Activated T-helper 1 cell treated with Interleukin-2 at 50 U/mL for 16 hours (primary cell): ENCODE data around the gene ETF1.
"Not testable (repeated sequence)": the region's sequence is repeated elsewhere in the genome, so short reads cannot be mapped to it uniquely, and the experiment has no call there.

Source experiments
- DNase-seq: peaks from one replicate; pipeline ENCODE4 v3.0.0-alpha.2; 2020; ENCODE audit warnings: low read depth

Gene ETF1

GRCh38 chr5:138490648-138491283, 52.3 kb downstream of the ETF1 start:
- DNase-seq = no peak

DNA sequence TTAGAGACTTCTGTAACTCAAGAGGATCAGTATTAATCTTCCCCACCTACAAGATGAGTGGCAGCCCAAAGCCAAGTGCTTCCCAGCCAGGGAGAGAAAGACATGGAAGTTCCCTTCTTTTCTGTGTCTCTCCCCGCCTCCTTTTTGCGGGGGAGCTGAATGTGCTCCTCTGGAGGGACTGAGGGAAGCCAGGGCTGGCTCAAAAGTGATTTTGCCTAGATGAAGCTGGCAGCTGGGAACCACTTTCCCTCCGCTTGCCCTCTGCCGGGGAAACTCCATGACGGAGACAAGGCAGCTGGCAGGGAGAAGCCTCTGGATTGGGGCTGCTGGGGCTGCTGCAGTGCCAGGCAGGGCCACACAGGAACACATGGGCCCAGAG, 53.4 kb downstream of the ETF1 start:
- DNase-seq = no peak

GRCh38 chr5:138488481-138488945, 54.5 kb downstream of the ETF1 start:
- no peak for DNase-seq

GRCh38 chr5:138482638-138483037, 60.4 kb downstream of the ETF1 start:
- no peak for DNase-seq

GRCh38 chr5:138476918-138477317, 66.1 kb downstream of the ETF1 start:
- no peak for DNase-seq

DNA sequence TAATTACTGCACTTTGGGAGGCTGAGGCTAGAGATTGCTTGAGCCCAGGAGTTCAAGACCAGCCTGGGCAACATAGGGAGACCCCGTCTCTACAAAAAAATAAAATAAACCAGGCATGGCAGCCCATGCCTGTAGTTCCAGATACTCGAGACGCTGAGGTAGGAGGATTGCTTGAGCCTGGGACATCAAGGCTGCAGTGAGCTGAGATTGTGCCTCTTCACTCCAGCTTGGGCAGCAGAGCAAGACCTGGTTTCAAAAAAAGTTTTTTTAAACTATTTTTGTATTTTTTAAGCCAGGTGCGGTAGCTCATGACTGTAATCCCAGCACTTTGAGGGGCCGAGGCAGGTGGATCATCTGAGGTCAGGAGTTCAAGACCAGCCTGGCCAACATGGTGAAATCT, 69.9 kb downstream of the ETF1 start:
- DNase-seq = not testable (repeated sequence)

DNA sequence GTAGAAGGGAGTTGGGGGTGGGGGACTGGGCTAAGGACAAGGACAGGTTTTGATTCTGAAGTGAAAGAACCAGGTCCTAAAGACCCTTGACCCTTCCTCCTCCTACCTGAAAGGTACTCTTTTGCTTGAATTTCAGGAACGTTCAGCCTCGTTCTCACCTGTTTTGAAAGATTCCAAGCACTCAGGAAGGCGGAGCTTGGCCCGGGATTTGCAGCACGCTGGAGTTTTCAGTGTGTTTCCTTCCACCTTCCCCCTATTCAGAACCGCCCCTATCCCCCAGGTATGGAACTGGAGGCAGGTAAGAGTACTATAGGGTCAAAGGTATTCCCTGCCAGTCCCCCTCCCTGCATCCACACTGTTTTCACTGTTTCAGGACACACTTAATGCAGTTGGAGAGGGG, 70.7 kb downstream of the ETF1 start:
- DNase-seq = no peak

DNA sequence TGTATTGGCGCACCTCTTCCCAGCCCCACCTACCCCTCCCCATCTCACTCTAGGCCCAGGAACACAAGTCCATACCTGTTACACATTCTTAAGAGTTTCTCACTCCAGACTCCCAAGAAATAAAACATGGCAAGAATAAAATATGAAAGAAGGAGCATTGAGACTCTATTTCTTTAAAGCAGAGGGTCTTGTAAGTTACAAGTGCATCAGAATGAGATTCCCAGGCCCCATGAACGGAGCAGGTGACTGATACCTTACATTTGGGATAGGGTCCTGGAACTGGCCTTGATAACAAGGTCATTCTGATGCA, 72.0 kb downstream of the ETF1 start:
- DNase-seq = no peak

DNA sequence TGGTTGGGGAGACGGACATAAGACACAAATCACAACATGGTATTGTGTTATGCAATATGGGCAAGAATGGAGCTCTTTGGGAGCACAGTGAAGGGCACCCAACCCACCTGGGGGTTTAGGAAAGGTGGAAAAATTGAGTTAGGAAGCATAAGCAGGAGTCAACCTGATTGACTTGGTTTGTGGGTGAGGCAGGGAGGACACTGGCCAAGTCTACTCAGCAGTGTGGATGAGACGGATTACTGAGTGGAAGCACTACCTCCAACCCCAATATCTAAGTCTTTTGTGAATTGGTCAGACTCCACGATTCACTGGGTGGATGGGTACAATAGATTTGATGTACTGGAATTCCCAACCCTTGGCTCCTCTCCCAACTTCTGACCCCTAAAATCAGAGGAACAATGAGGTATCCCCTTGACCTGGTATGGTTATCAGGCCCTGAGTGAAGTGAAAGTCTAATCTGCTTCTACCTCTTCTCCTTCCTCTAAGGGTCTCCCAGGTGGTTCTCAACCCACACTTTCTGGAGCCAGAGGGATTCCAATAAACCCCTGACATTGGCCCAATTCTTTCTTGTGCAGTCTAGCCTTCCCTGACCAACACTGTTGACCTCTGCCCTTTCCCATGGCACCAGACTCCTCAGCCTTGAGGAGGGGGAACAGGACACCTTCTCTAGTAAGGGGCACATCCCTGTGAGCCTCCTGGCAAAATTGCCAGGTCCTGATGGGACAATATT, 72.5 kb downstream of the ETF1 start:
- no peak for DNase-seq

- DNase-seq = no peak
Observed at GRCh38 chr5:138469540-138470321, 73.3 kb downstream of the ETF1 start.

- no peak for DNase-seq
Observed at GRCh38 chr5:138468966-138469539, 74.0 kb downstream of the ETF1 start.

DNA sequence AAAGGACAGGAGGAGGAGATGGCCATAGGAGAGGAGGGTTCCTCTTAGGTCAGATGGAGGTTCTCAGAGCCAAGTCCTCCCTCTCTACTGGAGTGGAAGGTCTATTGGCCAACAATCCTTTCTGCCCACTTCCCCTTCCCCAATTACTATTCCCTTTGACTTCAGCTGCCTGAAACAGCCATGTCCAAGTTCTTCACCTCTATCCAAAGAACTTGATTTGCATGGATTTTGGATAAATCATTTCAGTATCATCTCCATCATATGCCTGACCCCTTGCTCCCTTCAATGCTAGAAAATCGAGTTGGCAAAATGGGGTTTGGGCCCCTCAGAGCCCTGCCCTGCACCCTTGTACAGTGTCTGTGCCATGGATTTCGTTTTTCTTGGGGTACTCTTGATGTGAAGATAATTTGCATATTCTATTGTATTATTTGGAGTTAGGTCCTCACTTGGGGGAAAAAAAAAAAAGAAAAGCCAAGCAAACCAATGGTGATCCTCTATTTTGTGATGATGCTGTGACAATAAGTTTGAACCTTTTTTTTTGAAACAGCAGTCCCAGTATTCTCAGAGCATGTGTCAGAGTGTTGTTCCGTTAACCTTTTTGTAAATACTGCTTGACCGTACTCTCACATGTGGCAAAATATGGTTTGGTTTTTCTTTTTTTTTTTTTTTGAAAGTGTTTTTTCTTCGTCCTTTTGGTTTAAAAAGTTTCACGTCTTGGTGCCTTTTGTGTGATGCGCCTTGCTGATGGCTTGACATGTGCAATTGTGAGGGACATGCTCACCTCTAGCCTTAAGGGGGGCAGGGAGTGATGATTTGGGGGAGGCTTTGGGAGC, 74.7 kb downstream of the ETF1 start:
- DNase-seq = no peak

DNA sequence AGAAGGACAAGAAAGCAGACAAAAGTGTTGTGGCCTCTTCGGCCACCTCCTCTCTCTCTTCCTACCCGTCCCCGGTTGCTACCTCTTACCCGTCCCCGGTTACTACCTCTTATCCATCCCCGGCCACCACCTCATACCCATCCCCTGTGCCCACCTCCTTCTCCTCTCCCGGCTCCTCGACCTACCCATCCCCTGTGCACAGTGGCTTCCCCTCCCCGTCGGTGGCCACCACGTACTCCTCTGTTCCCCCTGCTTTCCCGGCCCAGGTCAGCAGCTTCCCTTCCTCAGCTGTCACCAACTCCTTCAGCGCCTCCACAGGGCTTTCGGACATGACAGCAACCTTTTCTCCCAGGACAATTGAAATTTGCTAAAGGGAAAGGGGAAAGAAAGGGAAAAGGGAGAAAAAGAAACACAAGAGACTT, 75.3 kb downstream of the ETF1 start:
- no peak for DNase-seq

GRCh38 chr5:138466900-138467710, 75.9 kb downstream of the ETF1 start:
- DNase-seq = no peak

DNA sequence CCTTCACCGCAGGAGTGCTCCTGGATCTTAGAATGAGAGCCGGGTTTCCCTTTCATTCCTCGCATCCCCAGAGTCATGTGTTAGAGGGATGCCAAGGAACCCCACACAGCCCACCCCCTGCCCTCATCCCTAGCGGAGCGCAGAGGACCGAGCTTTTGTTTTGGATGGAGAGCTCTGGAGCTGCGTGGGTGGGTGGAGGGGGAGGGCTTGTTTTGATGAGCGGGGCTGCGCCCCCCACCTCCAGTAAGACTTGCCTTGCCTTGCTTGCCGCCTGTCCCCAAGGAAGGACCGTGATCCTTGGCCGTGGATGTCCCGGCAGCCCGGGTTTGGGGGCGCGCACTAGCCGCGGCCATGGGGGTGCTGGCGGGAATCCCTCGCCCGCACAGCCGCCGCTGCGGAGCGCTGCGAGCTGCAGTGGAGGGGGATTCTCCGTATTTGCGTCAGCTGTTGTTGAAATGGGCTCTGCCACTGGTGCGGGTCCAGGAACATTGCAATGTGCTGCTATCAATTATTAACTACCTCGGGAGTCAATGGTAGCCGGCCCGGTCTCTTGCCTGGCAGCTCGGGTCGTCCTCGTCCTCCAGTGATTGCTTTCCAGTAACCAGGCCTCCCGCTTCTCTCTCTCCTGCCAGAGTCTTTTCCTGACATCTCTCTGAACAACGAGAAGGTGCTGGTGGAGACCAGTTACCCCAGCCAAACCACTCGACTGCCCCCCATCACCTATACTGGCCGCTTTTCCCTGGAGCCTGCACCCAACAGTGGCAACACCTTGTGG, 76.7 kb downstream of the ETF1 start:
- no peak for DNase-seq

GRCh38 chr5:138465261-138466124, 77.5 kb downstream of the ETF1 start, which contains the start of gene EGR1:
Gene EGR1 (plus strand): TSS chr5:138465479. CDS start chr5:138465762, 283 bp downstream.
- peak; percentile 86 for DNase-seq

DNA sequence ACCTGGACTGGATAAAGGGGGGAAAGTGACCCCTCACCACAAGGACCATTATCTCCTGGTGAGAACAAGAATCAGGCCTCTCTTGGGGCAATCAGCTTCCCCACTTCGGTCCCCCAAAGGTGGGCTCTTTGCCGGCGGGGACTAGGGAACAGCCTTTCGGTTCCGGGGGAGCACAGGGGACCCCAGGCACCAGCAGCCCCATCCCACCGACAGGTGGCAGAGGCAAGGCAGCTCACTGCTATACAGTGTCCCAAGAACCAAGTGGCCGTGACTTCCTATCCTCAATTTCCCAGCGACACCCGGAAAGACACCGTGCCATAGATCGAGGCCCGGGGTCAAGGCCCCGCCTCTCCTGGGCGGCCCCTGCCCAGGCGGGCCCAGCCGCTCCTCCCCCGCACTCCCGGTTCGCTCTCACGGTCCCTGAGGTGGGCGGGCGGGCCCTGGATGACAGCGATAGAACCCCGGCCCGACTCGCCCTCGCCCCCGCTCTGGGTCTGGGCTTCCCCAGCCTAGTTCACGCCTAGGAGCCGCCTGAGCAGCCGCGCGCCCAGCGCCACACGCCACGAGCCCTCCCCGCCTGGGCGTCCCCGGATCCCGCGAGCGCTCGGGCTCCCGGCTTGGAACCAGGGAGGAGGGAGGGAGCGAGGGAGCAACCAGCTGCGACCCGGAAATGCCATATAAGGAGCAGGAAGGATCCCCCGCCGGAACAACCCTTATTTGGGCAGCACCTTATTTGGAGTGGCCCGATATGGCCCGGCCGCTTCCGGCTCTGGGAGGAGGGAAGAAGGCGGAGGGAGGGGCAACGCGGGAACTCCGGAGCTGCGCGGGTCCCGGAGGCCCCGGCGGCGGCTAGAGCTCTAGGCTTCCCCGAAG, 78.4 kb downstream of the ETF1 start:
- peak; percentile 91 for DNase-seq

- DNase-seq = peak; percentile 92
Observed at GRCh38 chr5:138464008-138464387, 79.0 kb downstream of the ETF1 start.
